ENCODE results near the gene COBL.
A peak's percentile ranks its signal among the peaks of the same experiment; 100 is the strongest.

Gene COBL

GRCh38 chr7:51239691-51240090, 76.9 kb downstream of the COBL start:
- no peak overlapping the region for H2BK120ac ChIP-seq (ENCODE audit: low read depth, low read length)
- H3K4me1 ChIP-seq (ENCODE audit: control insufficient read depth in 2 of 2, insufficient read depth in 1 of 2, low read depth in 1 of 2, low read length in 2 of 2) = peaks cover 4 to 9% of the 10 kb centered on the region in 2 donors
- H4K91ac ChIP-seq (ENCODE audit: low read depth, low read length, poor library complexity) = no peak overlapping the region
- peaks cover 0 to 4% of the 10 kb centered on the region in 2 donors for H3K9me3 ChIP-seq (replicated peaks in 1 of 2; ENCODE audit: control insufficient read depth in 2 of 2, insufficient read depth in 1 of 2, low read depth in 1 of 2, low read length in 2 of 2)
- no peak overlapping the region for H2AK5ac ChIP-seq (ENCODE audit: low read depth, low read length)
- H3K23ac ChIP-seq (ENCODE audit: low read depth, low read length, poor library complexity) = no peak overlapping the region
- H2BK5ac ChIP-seq (ENCODE audit: low read length) = no peak overlapping the region
- no peak overlapping the region for H3K9ac ChIP-seq (ENCODE audit: low read depth, low read length, poor library complexity)
- H3K36me3 ChIP-seq (replicated peaks in 1 of 2; ENCODE audit: control insufficient read depth in 2 of 2, insufficient read depth in 2 of 2, low read length in 2 of 2) = no peaks in the 10 kb centered on the region
- H4K8ac ChIP-seq (ENCODE audit: low read depth, low read length) = no peak overlapping the region
- no peak overlapping the region for H3K4me2 ChIP-seq (ENCODE audit: insufficient read depth, low read length, poor library complexity, severe bottlenecking)
- no peak overlapping the region for H2AFZ ChIP-seq (ENCODE audit: low read length)
- DNase-seq (ENCODE audit: low spot score) = no peak
- H3K4me3 ChIP-seq (ENCODE audit: low read length in 2 of 2) = no peak overlapping the region
- H3K14ac ChIP-seq (ENCODE audit: low read length) = no peak overlapping the region
- H3K18ac ChIP-seq (ENCODE audit: low read length) = no peak overlapping the region
- H2BK12ac ChIP-seq (ENCODE audit: low read length) = no peak overlapping the region
- H3K79me1 ChIP-seq (ENCODE audit: low read depth, low read length) = no peaks in the 10 kb centered on the region
- WGBS, 2 donors (ENCODE audit: extremely low coverage in 2 of 2, insufficient read length in 2 of 2, insufficient replicate concordance in 1 of 2) = no CpG with 5 or more reads among the region's 3 CpGs
- no peak overlapping the region for H2BK15ac ChIP-seq (ENCODE audit: low read length)
- H3K27ac ChIP-seq (replicated peaks; ENCODE audit: low read length) = no peak overlapping the region
- no peak overlapping the region for H3K4ac ChIP-seq (ENCODE audit: low read length)
- H3K27me3 ChIP-seq (ENCODE audit: control insufficient read depth in 3 of 3, insufficient read depth in 3 of 3, low read depth in 1 of 3, low read length in 3 of 3) = peaks cover 0 to 5% (median 0%) of the 10 kb centered on the region in 3 experiments

- H3K4me2 ChIP-seq (ENCODE audit: insufficient read depth, low read length, poor library complexity, severe bottlenecking) = no peak overlapping the region
- no peak overlapping the region for H2AFZ ChIP-seq (ENCODE audit: low read length)
- H4K91ac ChIP-seq (ENCODE audit: low read depth, low read length, poor library complexity) = no peak overlapping the region
- peaks cover 0 to 5% (median 0%) of the 10 kb centered on the region in 3 experiments for H3K27me3 ChIP-seq (ENCODE audit: control insufficient read depth in 3 of 3, insufficient read depth in 3 of 3, low read depth in 1 of 3, low read length in 3 of 3)
- no peak overlapping the region for H3K27ac ChIP-seq (replicated peaks; ENCODE audit: low read length)
- H2AK5ac ChIP-seq (ENCODE audit: low read depth, low read length) = no peak overlapping the region
- peaks cover 7 to 9% of the 10 kb centered on the region in 2 donors for H3K4me1 ChIP-seq (ENCODE audit: control insufficient read depth in 2 of 2, insufficient read depth in 1 of 2, low read depth in 1 of 2, low read length in 2 of 2)
- DNase-seq (ENCODE audit: low spot score) = no peak
- H3K4ac ChIP-seq (ENCODE audit: low read length) = no peak overlapping the region
- H3K79me1 ChIP-seq (ENCODE audit: low read depth, low read length) = no peaks in the 10 kb centered on the region
- H3K9me3 ChIP-seq (replicated peaks in 1 of 2; ENCODE audit: control insufficient read depth in 2 of 2, insufficient read depth in 1 of 2, low read depth in 1 of 2, low read length in 2 of 2) = peaks cover 0 to 4% of the 10 kb centered on the region in 2 donors
- H2BK15ac ChIP-seq (ENCODE audit: low read length) = no peak overlapping the region
- no peak overlapping the region for H3K9ac ChIP-seq (ENCODE audit: low read depth, low read length, poor library complexity)
- H3K36me3 ChIP-seq (replicated peaks in 1 of 2; ENCODE audit: control insufficient read depth in 2 of 2, insufficient read depth in 2 of 2, low read length in 2 of 2) = no peaks in the 10 kb centered on the region
- no peak overlapping the region for H3K14ac ChIP-seq (ENCODE audit: low read length)
- H3K18ac ChIP-seq (ENCODE audit: low read length) = no peak overlapping the region
- H4K8ac ChIP-seq (ENCODE audit: low read depth, low read length) = no peak overlapping the region
- no peak overlapping the region for H2BK12ac ChIP-seq (ENCODE audit: low read length)
- no peak overlapping the region for H3K4me3 ChIP-seq (ENCODE audit: low read length in 2 of 2)
- no peak overlapping the region for H2BK120ac ChIP-seq (ENCODE audit: low read depth, low read length)
- no CpG with 5 or more reads among the region's 4 CpGs for WGBS, 2 donors (ENCODE audit: extremely low coverage in 2 of 2, insufficient read length in 2 of 2, insufficient replicate concordance in 1 of 2)
- H2BK5ac ChIP-seq (ENCODE audit: low read length) = no peak overlapping the region
- no peak overlapping the region for H3K23ac ChIP-seq (ENCODE audit: low read depth, low read length, poor library complexity)
Measured at GRCh38 chr7:51238981-51239495, 77.6 kb downstream of the COBL start.

- H2AFZ ChIP-seq (ENCODE audit: low read length) = no peak overlapping the region
- H3K79me1 ChIP-seq (ENCODE audit: low read depth, low read length) = no peaks in the 10 kb centered on the region
- no peak for DNase-seq (ENCODE audit: low spot score)
- H3K18ac ChIP-seq (ENCODE audit: low read length) = peak overlapping the region; percentile 74
- peaks cover 0 to 5% (median 0%) of the 10 kb centered on the region in 3 experiments for H3K27me3 ChIP-seq (ENCODE audit: control insufficient read depth in 3 of 3, insufficient read depth in 3 of 3, low read depth in 1 of 3, low read length in 3 of 3)
- H4K91ac ChIP-seq (ENCODE audit: low read depth, low read length, poor library complexity) = no peak overlapping the region
- H2BK15ac ChIP-seq (ENCODE audit: low read length) = no peak overlapping the region
- no peak overlapping the region for H4K8ac ChIP-seq (ENCODE audit: low read depth, low read length)
- H3K14ac ChIP-seq (ENCODE audit: low read length) = no peak overlapping the region
- no peak overlapping the region for H3K23ac ChIP-seq (ENCODE audit: low read depth, low read length, poor library complexity)
- peaks cover 9 to 13% of the 10 kb centered on the region in 2 donors for H3K4me1 ChIP-seq (ENCODE audit: control insufficient read depth in 2 of 2, insufficient read depth in 1 of 2, low read depth in 1 of 2, low read length in 2 of 2)
- peak overlapping the region; percentile 54 for H2AK5ac ChIP-seq (ENCODE audit: low read depth, low read length)
- H2BK120ac ChIP-seq (ENCODE audit: low read depth, low read length) = no peak overlapping the region
- no CpG with 5 or more reads among the region's 9 CpGs for WGBS, 2 donors (ENCODE audit: extremely low coverage in 2 of 2, insufficient read length in 2 of 2, insufficient replicate concordance in 1 of 2)
- H3K36me3 ChIP-seq (replicated peaks in 1 of 2; ENCODE audit: control insufficient read depth in 2 of 2, insufficient read depth in 2 of 2, low read length in 2 of 2) = no peaks in the 10 kb centered on the region
- H2BK5ac ChIP-seq (ENCODE audit: low read length) = no peak overlapping the region
- H2BK12ac ChIP-seq (ENCODE audit: low read length) = no peak overlapping the region
- H3K9me3 ChIP-seq (replicated peaks in 1 of 2; ENCODE audit: control insufficient read depth in 2 of 2, insufficient read depth in 1 of 2, low read depth in 1 of 2, low read length in 2 of 2) = peaks cover 0 to 1% of the 10 kb centered on the region in 2 donors
- H3K27ac ChIP-seq (replicated peaks; ENCODE audit: low read length) = no peak overlapping the region
- H3K9ac ChIP-seq (ENCODE audit: low read depth, low read length, poor library complexity) = no peak overlapping the region
- no peak overlapping the region for H3K4me2 ChIP-seq (ENCODE audit: insufficient read depth, low read length, poor library complexity, severe bottlenecking)
- H3K4me3 ChIP-seq (ENCODE audit: low read length in 2 of 2) = no peak overlapping the region
- no peak overlapping the region for H3K4ac ChIP-seq (ENCODE audit: low read length)
Measured at GRCh38 chr7:51237446-51238133, 79.0 kb downstream of the COBL start.

- no peak overlapping the region for H3K9ac ChIP-seq (ENCODE audit: low read depth, low read length, poor library complexity)
- no peak overlapping the region for H3K4me2 ChIP-seq (ENCODE audit: insufficient read depth, low read length, poor library complexity, severe bottlenecking)
- H4K8ac ChIP-seq (ENCODE audit: low read depth, low read length) = no peak overlapping the region
- no peak overlapping the region for H3K4ac ChIP-seq (ENCODE audit: low read length)
- DNase-seq (ENCODE audit: low spot score) = no peak
- H3K79me1 ChIP-seq (ENCODE audit: low read depth, low read length) = no peaks in the 10 kb centered on the region
- H3K23ac ChIP-seq (ENCODE audit: low read depth, low read length, poor library complexity) = no peak overlapping the region
- WGBS, 2 donors (ENCODE audit: extremely low coverage in 2 of 2, insufficient read length in 2 of 2, insufficient replicate concordance in 1 of 2) = no CpG with 5 or more reads among the region's 8 CpGs
- no peak overlapping the region for H4K91ac ChIP-seq (ENCODE audit: low read depth, low read length, poor library complexity)
- H2AFZ ChIP-seq (ENCODE audit: low read length) = no peak overlapping the region
- peak overlapping the region; percentile 24 for H3K18ac ChIP-seq (ENCODE audit: low read length)
- H3K27me3 ChIP-seq (ENCODE audit: control insufficient read depth in 3 of 3, insufficient read depth in 3 of 3, low read depth in 1 of 3, low read length in 3 of 3) = peaks cover 0 to 5% (median 0%) of the 10 kb centered on the region in 3 experiments
- no peak overlapping the region for H2BK15ac ChIP-seq (ENCODE audit: low read length)
- no peak overlapping the region for H3K4me3 ChIP-seq (ENCODE audit: low read length in 2 of 2)
- H3K27ac ChIP-seq (replicated peaks; ENCODE audit: low read length) = no peak overlapping the region
- no peak overlapping the region for H2AK5ac ChIP-seq (ENCODE audit: low read depth, low read length)
- H3K36me3 ChIP-seq (replicated peaks in 1 of 2; ENCODE audit: control insufficient read depth in 2 of 2, insufficient read depth in 2 of 2, low read length in 2 of 2) = no peaks in the 10 kb centered on the region
- H3K4me1 ChIP-seq (ENCODE audit: control insufficient read depth in 2 of 2, insufficient read depth in 1 of 2, low read depth in 1 of 2, low read length in 2 of 2) = peaks cover 9 to 13% of the 10 kb centered on the region in 2 donors
- H3K9me3 ChIP-seq (replicated peaks in 1 of 2; ENCODE audit: control insufficient read depth in 2 of 2, insufficient read depth in 1 of 2, low read depth in 1 of 2, low read length in 2 of 2) = peaks cover 0 to 1% of the 10 kb centered on the region in 2 donors
- H2BK5ac ChIP-seq (ENCODE audit: low read length) = no peak overlapping the region
- H3K14ac ChIP-seq (ENCODE audit: low read length) = no peak overlapping the region
- no peak overlapping the region for H2BK120ac ChIP-seq (ENCODE audit: low read depth, low read length)
- no peak overlapping the region for H2BK12ac ChIP-seq (ENCODE audit: low read length)
Measured at GRCh38 chr7:51236470-51237132, 80.0 kb downstream of the COBL start.
